HCT116 (cell line): ENCODE data around the gene IRS1.

Source experiments
- EZH2 ChIP-seq: fragments of 200-600 bp; sonication (generic); IDR thresholded peaks from 2 replicates; pipeline ENCODE4 v1.6.1; 2017; ENCODE audit warnings: antibody characterized with exemption, mixed run types
- JUND ChIP-seq: IDR thresholded peaks from 2 replicates; pipeline ENCODE4 v1.6.1; 2012
- MAX ChIP-seq: IDR thresholded peaks from 2 replicates; pipeline ENCODE4 v1.6.1; 2012
- POLR2A ChIP-seq: IDR thresholded peaks from 2 replicates; pipeline ENCODE4 v1.7.0; 2011; ENCODE audit warnings: borderline replicate concordance; ENCODE audit not compliant: insufficient read depth, insufficient read length; ENCODE audit errors: extremely low read depth
- POLR2AphosphoS5 ChIP-seq: IDR thresholded peaks from 2 replicates; pipeline ENCODE4 v1.6.1; 2011; ENCODE audit warnings: mild to moderate bottlenecking, low read depth, low read length, moderate library complexity
- TCF7L2 ChIP-seq: IDR thresholded peaks from 2 replicates; pipeline ENCODE4 v1.7.0; 2011; ENCODE audit warnings: borderline replicate concordance, inconsistent platforms; ENCODE audit not compliant: insufficient read depth, insufficient read length; ENCODE audit errors: extremely low read depth
- TF ChIP-seq, protein P1 (sequence below), 3 experiments: fragments of 200-600 bp in 1 of 3; sonication (generic) in 1 of 3; IDR thresholded peaks in 2 of 3; conservative IDR thresholded peaks in 1 of 3; 2 replicates each; pipeline ENCODE4 v1.5.1; 2012 to 2017; ENCODE audit warnings: low read depth in 2 of 3, low read length in 2 of 3, antibody characterized with exemption in 1 of 3, borderline replicate concordance in 1 of 3, control low read depth in 1 of 3, mild to moderate bottlenecking in 1 of 3, mixed read lengths in 1 of 3, mixed run types in 1 of 3, moderate library complexity in 1 of 3; ENCODE audit not compliant: insufficient read depth in 1 of 3

- TF ChIP-seq, protein P1, sequence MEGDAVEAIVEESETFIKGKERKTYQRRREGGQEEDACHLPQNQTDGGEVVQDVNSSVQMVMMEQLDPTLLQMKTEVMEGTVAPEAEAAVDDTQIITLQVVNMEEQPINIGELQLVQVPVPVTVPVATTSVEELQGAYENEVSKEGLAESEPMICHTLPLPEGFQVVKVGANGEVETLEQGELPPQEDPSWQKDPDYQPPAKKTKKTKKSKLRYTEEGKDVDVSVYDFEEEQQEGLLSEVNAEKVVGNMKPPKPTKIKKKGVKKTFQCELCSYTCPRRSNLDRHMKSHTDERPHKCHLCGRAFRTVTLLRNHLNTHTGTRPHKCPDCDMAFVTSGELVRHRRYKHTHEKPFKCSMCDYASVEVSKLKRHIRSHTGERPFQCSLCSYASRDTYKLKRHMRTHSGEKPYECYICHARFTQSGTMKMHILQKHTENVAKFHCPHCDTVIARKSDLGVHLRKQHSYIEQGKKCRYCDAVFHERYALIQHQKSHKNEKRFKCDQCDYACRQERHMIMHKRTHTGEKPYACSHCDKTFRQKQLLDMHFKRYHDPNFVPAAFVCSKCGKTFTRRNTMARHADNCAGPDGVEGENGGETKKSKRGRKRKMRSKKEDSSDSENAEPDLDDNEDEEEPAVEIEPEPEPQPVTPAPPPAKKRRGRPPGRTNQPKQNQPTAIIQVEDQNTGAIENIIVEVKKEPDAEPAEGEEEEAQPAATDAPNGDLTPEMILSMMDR (IDR thresholded peaks at IDR 0.05 in 2 of 3, conservative IDR thresholded peaks at IDR 0.05 in 1 of 3; ENCODE audit: borderline replicate concordance in 1 of 3, insufficient read depth in 1 of 3, low read depth in 2 of 3, low read length in 2 of 3) = no peak
- peak; percentile 83 for TF ChIP-seq MAX
- TF ChIP-seq POLR2A = no peak
- peak; percentile 99 for TF ChIP-seq JUND
- peak; percentile 55; the same call in 1 of the 2 replicates for TF ChIP-seq POLR2AphosphoS5
- TF ChIP-seq EZH2 = no peak
- peak; percentile 95 for TF ChIP-seq TCF7L2
These were observed 43.5 kb downstream of the IRS1 start for GRCh38 chr2:226756131-226756530.
